ENCODE data around the gene WDR54. TPM values are rescaled to one million over a fixed set of nuclear protein-coding genes. Genes with fewer than 3 reads are reported as not detected.

WDR54 gene
- 30.2 and 34.0 TPM in 2 replicates for total RNA-seq

GRCh38 chr2:74421221-74421870 lies at the start of gene WDR54, which contains the start of gene C2orf81:
WDR54 (plus strand) TSS chr2:74421730; CDS start chr2:74422154, 424 bp downstream.
C2orf81 (minus strand) TSS chr2:74421619; CDS start chr2:74421560, 59 bp downstream.

GRCh38 chr2:74379851-74380789 lies 41.4 kb upstream of the WDR54 start, which contains the start of gene DCTN1:
DCTN1 (minus strand) TSS chr2:74380311; CDS start chr2:74380037, 274 bp downstream.

DNA sequence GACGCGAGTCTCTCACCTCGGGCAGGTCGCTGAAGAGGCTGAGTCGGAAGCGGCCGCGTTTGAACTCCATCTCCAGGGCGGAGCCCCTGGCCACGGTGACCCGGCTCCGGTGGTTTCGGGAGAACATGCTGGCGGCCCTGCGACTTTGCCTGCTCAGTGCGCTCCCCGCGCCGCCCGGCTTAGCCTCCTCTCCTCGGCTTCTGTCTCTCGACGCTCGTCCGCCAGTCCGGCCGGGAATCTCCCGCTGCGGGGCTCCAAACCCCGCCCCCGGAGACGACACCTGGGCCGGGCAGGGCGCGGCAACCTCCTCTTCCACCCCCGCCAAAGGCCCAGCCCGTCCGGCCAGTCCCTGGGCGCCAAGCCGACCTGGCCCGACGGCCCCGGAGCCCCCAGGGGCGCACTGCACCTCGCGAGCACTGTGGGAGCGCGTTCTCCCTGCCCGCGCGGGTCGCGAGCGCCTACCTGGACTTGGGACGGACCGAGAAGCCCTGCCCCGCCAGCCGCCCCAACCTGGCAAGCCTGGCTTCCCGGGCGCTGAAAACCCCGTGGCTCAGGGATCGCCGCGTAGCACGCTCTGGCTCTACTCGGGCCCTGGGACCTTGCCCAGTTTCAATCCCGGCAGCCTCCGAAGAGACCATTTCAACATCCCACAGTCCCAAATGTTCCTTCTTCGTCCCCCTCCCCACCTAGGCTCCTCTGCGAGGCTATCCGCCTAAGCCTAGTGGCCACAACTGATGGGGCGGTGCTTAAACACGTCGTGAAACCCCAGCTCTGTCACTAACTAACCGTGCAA lies 20.4 kb downstream of the WDR54 start, which contains the start of gene RTKN:
Gene RTKN, minus strand, starts transcription at position 248 of the 793 bp plus-strand sequence. Its CDS starts 121 bp downstream, at position 127.

GRCh38 chr2:74454654-74455511 lies 33.4 kb downstream of the WDR54 start, which contains the start of gene INO80B:
INO80B (plus strand) TSS chr2:74455087; CDS start chr2:74455117, 30 bp downstream.

GRCh38 chr2:74458132-74458937 lies 36.8 kb downstream of the WDR54 start, which contains the start of gene WBP1:
WBP1 (plus strand) TSS chr2:74458438; CDS start chr2:74458603, 165 bp downstream.

DNA sequence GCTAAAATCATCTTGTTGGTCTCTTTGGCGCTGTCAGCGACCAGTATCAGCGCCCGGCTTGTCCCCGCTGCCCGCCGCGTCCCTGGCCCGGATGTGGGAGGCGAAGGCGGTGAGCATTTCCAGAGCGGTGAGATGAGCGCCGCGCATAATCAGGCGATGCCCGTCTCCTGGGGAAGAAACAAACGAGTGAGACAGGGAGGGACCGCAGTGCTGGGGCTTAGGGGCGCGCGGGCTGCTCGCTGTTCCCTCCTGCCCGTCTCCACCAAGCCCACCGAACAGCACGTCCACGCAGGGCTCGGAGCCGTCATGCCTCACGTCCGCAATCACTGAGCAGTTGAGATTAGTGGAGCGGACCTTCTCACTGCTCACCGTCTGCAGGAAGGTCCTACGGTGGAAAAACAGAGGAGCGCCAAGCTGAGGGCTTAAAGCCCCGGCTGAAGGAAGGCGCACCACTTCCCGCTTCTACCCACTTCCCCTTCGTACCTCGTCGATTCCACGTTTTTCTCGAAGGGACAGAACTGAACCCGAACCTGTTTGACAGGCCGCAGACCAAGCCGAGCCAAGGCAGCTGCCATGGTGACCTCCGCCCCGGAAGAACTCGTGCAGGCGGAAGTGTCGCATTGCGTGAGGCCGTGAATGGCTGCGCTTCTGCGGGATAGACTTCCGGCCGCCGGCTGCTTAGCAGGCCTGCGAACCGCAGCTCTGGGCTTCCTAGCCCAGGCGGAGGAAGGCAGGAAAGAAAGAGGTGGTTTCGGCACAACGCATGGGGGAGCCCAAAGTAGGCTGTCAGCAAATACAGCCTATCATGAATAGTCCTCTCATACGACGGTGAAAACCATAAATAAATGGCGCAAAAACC lies 50.8 kb downstream of the WDR54 start, which contains the start of gene MRPL53:
Gene MRPL53, minus strand, starts transcription at position 595 of the 859 bp plus-strand sequence. Its CDS starts 20 bp downstream, at position 575.

Other genes starting within 250 kb of the WDR54 start
- gene MOB1A, start 242.9 kb upstream of the WDR54 start, total RNA-seq: 96.7 and 105 TPM in 2 replicates
- gene MTHFD2, start 223.1 kb upstream of the WDR54 start, total RNA-seq: 24.2 and 24.6 TPM in 2 replicates
- gene SLC4A5, start 78.3 kb upstream of the WDR54 start, total RNA-seq: 0.09 and 0.11 TPM in 2 replicates
- 126 and 136 TPM in 2 replicates for gene DCTN1, start 41.4 kb upstream of the WDR54 start, total RNA-seq
- gene C2orf81, start 111 bp upstream of the WDR54 start, total RNA-seq: under 0.01 TPM in 1 of 2 replicates, not detected in the other
- 17.7 and 20.2 TPM in 2 replicates for gene RTKN, start 20.2 kb downstream of the WDR54 start, total RNA-seq
- 8.0 and 9.0 TPM in 2 replicates for gene INO80B, start 33.4 kb downstream of the WDR54 start, total RNA-seq
- gene WBP1, start 36.7 kb downstream of the WDR54 start, total RNA-seq: 35.6 and 37.3 TPM in 2 replicates
- 43.9 and 49.6 TPM in 2 replicates for gene MOGS, start 43.7 kb downstream of the WDR54 start, total RNA-seq
- gene MRPL53, start 51.0 kb downstream of the WDR54 start, total RNA-seq: 26.2 and 32.2 TPM in 2 replicates
- 12.8 and 14.4 TPM in 2 replicates for gene CCDC142, start 61.3 kb downstream of the WDR54 start, total RNA-seq
- gene TTC31, start 61.4 kb downstream of the WDR54 start, total RNA-seq: 8.3 and 9.9 TPM in 2 replicates
- gene LBX2, start 77.9 kb downstream of the WDR54 start, total RNA-seq: 0.09 and 0.11 TPM in 2 replicates
- 7.4 and 10.1 TPM in 2 replicates for gene PCGF1, start 86.0 kb downstream of the WDR54 start, total RNA-seq
- gene TLX2, start 92.7 kb downstream of the WDR54 start, total RNA-seq: not detected in 2 replicates
- gene DQX1, start 104.5 kb downstream of the WDR54 start, total RNA-seq: 0.09 and 0.11 TPM in 2 replicates
- gene AUP1, start 108.0 kb downstream of the WDR54 start, total RNA-seq: 91.4 and 109 TPM in 2 replicates
- 37.5 and 48.9 TPM in 2 replicates for gene HTRA2, start 108.2 kb downstream of the WDR54 start, total RNA-seq
- 0.87 and 1.2 TPM in 2 replicates for gene LOXL3, start 132.2 kb downstream of the WDR54 start, total RNA-seq
- 17.6 and 27.3 TPM in 2 replicates for gene DOK1, start 133.0 kb downstream of the WDR54 start, total RNA-seq
- gene M1AP, start 226.6 kb downstream of the WDR54 start, total RNA-seq: not detected in 2 replicates
- 1.3 and 3.1 TPM in 2 replicates for gene SEMA4F, start 232.5 kb downstream of the WDR54 start, total RNA-seq